Non-pigmented ciliary epithelial cell (primary cell): ENCODE measurements around the gene ABCA9.
"Not testable (repeated sequence)": the region's sequence is repeated elsewhere in the genome, so short reads cannot be mapped to it uniquely, and the experiment has no call there.

Source experiments
- DNase-seq: peaks from one replicate; pipeline ENCODE4 v3.0.0-alpha.2; 2010; ENCODE audit warnings: low read depth

The ABCA9 gene

GRCh38 chr17:69018687-69019086, 42.0 kb downstream of the ABCA9 start:
- DNase-seq, result no peak

DNA sequence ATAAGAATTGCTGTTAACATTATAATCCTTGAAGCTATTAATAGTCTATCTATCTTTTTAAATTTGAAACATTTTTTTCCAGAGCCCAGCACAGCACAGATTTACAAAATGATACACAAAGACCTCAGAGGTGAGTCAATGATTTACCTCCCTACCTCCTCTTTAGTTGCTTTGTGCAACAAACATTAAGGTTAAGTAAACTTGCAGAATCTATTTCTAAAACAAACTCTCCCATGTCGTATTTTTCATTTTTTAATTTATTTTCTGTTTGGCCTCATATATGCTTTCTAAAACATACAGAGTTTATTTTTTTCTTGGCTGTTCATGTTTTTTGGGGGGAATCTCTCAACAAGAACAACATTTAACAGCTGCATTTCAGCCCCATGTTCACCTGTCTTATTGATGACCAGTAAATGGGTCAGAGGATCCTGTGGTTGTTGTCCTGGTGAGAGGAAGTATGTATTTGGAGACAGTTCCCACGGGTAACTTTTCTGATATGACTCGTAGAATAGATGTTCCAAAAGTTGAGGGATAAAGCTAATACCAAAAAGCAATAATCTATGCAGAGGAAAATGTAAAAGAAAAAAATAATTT, 42.6 kb downstream of the ABCA9 start:
- DNase-seq, result no peak

- no peak for DNase-seq
These were observed 45.1 kb downstream of the ABCA9 start for GRCh38 chr17:69015631-69016030.

GRCh38 chr17:69012895-69013805, 47.6 kb downstream of the ABCA9 start:
- peak; percentile 32 for DNase-seq

- DNase-seq, result no peak
These were observed 50.8 kb downstream of the ABCA9 start for GRCh38 chr17:69009930-69010329.

GRCh38 chr17:69004759-69005158, 56.0 kb downstream of the ABCA9 start:
- DNase-seq, result not testable (repeated sequence)

- not testable (repeated sequence) for DNase-seq
These were observed 61.0 kb downstream of the ABCA9 start for GRCh38 chr17:68999743-69000142.

GRCh38 chr17:68993112-68993511, 67.6 kb downstream of the ABCA9 start:
- no peak for DNase-seq

DNA sequence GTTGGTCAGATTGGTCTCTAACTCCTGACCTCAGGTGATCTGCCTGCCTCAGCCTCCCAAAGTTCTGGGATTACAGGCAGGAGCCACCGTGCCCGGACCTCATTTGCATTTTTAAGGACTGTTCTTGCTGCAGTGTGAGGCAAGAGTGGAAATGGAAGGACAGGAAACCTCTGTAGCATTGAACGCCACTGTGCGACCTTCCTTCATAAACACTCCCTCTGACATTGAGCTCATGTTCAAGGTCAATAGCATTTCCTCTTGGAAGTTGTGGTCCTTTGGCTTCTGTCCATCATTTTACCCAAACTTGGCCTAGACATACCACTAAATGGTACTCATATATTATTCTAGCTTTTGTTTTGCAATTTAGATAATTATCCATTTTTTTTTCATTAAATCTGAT, 72.8 kb downstream of the ABCA9 start:
- DNase-seq, result no peak

GRCh38 chr17:68981288-68981687, 79.4 kb downstream of the ABCA9 start:
- no peak for DNase-seq

- DNase-seq, result peak; percentile 4
These were observed 87.5 kb downstream of the ABCA9 start for GRCh38 chr17:68973098-68973846.

- peak; percentile 5 for DNase-seq
These were observed 88.5 kb downstream of the ABCA9 start for GRCh38 chr17:68972119-68972704.

DNA sequence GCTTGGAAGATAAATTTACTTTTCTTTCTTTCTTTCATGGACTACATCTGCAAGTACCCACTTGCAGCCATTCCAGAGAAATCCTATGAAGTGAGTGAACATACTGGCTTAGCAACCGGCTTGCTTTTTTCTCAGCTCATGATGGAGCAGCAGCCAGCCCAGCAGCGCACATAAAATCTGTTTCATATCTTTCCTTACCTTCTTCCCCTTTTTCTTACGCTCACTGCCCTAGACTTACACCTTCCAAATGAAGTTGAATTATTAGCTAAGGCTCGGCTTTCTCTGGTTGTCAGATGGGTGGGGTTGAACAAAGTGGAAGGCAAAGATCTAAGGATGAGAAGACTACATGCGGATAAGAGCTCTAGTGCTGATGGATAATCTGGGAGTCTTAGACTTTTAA, 91.6 kb downstream of the ABCA9 start:
- DNase-seq, result no peak

- DNase-seq, result no peak
These were observed 96.8 kb downstream of the ABCA9 start for GRCh38 chr17:68963958-68964357.

DNA sequence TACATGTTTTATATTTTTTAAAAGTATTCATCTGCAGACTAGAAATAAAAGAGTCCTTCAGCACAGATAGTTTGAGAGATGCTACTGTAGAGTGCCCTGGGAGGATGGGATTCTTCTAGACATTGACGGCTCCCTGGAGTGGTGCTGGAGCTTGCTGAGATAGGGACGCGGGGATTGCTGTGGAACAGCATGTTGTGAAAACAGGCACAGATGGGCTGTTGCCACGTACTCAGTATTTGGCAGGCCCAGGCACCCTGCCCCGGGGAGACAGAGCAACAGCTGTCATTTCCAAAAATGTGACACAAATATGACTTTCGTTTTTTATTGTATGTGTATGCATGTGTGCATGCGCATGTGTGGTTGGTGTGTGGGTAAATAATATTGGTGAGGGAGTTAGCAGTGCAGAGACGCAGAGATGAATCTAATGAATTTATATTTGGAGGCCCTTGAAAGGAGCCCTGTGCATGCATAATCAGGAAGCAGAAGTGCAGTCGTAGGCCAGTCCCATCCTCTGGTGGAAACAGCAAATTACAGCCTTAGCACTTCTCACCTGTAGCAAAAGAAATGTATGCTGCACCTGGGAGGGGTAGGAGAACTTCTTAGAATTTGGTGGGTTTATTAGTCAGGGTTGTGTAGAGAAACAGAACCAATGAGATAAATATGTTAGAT, 99.4 kb downstream of the ABCA9 start:
- no peak for DNase-seq

DNA sequence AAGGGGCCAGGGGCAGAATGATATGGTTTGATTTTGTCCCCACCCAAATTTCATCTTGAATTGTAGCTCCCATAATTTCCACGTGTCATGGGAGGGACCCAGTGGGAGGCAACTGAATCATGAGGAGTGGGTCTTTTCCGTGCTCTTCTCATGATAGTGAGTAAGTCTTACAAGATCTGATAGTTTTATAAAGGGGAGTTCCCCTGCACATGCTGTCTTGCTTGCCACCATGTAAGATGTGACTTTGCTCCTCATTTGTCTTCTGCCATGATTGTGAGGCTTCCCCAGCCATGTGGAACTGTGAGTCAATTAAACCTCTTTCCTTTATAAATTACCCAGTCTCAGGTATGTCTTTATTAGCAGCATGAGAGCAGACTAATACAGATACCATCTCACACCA, 101.6 kb downstream of the ABCA9 start:
- DNase-seq, result not testable (repeated sequence)

DNA sequence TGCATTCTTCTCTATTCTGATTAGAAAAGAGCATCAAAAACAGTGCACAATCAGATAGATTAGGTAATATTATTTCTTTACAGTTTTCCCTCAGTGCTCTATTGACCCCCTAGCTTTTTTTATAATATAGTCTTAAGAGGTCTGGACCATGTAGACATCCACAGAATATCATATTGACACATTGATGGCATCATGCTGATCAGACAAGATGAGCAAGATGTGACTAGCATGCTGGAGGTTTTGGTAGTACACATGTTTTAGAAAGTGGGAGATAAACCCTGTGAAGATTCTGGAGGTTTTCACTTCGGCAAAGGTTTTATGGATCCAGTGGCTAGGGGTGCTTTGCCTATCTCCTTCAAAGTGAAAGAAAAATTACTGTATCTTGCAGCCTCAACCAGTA, 102.8 kb downstream of the ABCA9 start:
- no peak for DNase-seq

DNA sequence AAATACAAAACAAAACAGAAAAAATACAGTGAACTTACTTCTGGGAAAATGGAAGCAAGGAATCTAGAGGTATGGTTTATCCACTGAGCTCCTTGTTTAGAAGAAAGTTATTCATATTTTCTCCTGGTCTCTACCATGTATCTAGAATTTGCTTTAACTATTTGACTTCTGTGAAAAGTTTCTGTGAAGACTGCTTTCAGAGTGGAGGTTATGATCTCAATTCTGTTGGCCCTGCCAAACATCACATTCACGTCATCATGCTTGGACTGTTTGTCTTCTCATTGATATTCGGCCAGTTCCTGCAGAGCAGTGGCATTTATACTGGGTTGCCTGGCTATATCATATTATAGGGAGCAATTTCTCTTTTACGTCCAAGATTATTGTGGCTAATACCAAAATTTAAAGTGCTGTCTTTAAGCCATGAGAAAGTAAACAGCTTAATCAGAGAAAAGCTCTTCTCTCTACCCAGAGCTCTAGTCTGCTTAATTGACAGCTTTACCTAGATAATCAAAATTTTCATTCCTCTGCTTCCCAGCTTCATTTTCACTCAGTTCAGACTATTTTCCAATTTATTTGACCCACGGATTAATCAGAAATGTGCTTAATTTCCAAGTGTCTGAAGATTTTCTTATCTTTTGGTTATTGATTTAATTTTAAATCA, 105.4 kb downstream of the ABCA9 start, which contains the start of gene ABCA8:
ABCA8 (minus strand) TSS at position 212 of the 661 bp plus-strand sequence. CDS start 13,358 bp downstream, outside the sequence.
- peak; percentile 20 for DNase-seq

- DNase-seq, result peak; percentile 1
These were observed 106.4 kb downstream of the ABCA9 start for GRCh38 chr17:68954146-68954896.

DNA sequence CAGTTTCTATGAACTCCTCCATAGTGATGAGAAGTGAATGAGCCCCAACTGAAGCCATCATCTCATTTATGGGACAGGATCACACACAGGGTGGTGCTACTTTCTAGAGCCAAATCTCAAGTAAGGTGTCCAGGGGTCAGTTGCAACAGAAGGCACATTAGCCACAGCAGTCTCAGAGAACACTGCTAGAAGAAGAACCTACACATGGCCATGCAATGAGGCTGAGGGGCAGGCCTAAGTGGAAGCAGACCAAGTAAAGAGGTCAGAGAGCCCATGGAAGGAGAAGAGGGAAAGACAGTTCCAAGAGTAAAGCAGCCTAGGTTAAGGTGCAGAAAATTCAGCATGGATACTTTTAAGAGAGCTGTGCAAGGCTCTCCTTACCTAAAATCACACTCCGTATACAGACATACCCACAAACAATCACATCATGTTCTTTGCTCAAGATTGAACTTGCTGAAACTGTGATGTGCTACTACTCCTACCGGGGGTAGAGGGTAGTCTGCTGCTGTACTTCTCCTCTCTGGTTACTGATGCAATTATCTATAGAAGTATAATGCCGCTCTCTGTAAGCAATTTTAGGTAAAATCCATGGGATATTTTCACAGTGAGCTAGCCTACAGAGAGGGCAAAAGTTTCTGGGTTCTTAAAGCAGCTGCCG, 107.3 kb downstream of the ABCA9 start:
- no peak for DNase-seq
